22Rv1 (cell line): ENCODE measurements around the gene OR5AN1.

ENCODE experiments used
- CTCF ChIP-seq: fragments of 450-650 bp; IDR thresholded peaks from 2 replicates; pipeline ENCODE4 v1.5.1; 2017; ENCODE audit warnings: mild to moderate bottlenecking
- ZFX ChIP-seq: fragments of 450-650 bp; IDR thresholded peaks from 2 replicates; pipeline ENCODE4 v1.6.1; 2017; ENCODE audit warnings: antibody characterized with exemption, borderline replicate concordance

- TF ChIP-seq CTCF (no peak), ZFX (no peak)
Measured at GRCh38 chr11:59365232-59366018, 6.7 kb downstream of the OR5AN1 start.
